GM23248 (cell line): ENCODE results near the gene NOL8.

ENCODE experiments used
- EZH2 ChIP-seq: fragments of 200-600 bp; sonication (generic); IDR thresholded peaks from 2 replicates; pipeline ENCODE4 v1.6.1; 2018; ENCODE audit warnings: antibody characterized with exemption, mild to moderate bottlenecking; ENCODE audit not compliant: insufficient read depth, poor library complexity, severe bottlenecking
- EZH2phosphoT487 ChIP-seq: fragments of 200-600 bp; sonication (generic); IDR thresholded peaks from 2 replicates; pipeline ENCODE4 v1.6.1; 2018; ENCODE audit warnings: antibody characterized with exemption, moderate library complexity, mild to moderate bottlenecking, low read depth; ENCODE audit not compliant: insufficient read depth

GRCh38 chr9:92325269-92325990 lies at the start of gene NOL8, which contains the start of gene CENPP:
- TF ChIP-seq EZH2 (no peak), EZH2phosphoT487 (no peak)
